Measurements from ENCODE around the gene CFAP52.

DNA sequence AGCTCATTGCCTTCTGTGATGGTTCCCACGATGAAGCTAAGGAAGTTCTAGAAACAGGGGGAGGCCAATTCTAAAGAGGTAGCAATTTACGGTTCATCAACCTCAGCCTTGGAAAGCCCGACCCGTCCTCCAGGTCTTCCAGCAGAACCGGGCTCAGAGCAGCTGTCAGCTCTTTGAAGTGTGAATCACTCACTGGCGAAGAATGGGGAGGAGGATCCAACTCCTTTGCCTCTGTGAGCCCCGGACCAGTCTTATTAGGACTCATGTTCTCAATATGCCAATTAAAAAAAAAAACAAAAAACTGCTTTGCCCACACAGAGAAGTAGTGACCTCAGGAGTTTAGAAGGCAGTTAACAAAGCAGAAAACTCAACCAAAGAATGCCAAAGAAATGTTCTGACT, 32.2 kb upstream of the CFAP52 start:
- TF ChIP-seq, protein P1, sequence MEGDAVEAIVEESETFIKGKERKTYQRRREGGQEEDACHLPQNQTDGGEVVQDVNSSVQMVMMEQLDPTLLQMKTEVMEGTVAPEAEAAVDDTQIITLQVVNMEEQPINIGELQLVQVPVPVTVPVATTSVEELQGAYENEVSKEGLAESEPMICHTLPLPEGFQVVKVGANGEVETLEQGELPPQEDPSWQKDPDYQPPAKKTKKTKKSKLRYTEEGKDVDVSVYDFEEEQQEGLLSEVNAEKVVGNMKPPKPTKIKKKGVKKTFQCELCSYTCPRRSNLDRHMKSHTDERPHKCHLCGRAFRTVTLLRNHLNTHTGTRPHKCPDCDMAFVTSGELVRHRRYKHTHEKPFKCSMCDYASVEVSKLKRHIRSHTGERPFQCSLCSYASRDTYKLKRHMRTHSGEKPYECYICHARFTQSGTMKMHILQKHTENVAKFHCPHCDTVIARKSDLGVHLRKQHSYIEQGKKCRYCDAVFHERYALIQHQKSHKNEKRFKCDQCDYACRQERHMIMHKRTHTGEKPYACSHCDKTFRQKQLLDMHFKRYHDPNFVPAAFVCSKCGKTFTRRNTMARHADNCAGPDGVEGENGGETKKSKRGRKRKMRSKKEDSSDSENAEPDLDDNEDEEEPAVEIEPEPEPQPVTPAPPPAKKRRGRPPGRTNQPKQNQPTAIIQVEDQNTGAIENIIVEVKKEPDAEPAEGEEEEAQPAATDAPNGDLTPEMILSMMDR (conservative IDR thresholded peaks at IDR 0.05): no peak
- no peak for TF ChIP-seq ZFX (IDR thresholded peaks at IDR 0.05)

Measured in C4-2B (cell line).